Thoracic aorta (tissue), 2 donors: ENCODE results near the gene RPS27. TPM values are rescaled to one million over a fixed set of nuclear protein-coding genes. Genes with fewer than 3 reads are reported as not detected.
A peak's percentile ranks its signal among the peaks of the same experiment; 100 is the strongest.

Experiments
- ATAC-seq: fragments of 150-250 bp; one replicate; pipeline ENCODE4 v1.8.0; 2017; ENCODE audit warnings: low read depth; ENCODE audit not compliant: insufficient number of reproducible peaks, low FRiP score
- DNase-seq: peaks from one replicate; pipeline ENCODE4 v3.0.0-alpha.2; 2020; ENCODE audit warnings: low spot score
- H3K27ac ChIP-seq, 2 donors: fragments of 200-600 bp; sonication (generic); 1 replicate in 1 of 2; 2 replicates in 1 of 2; pipeline ENCODE4 v1.5.1; 2016; ENCODE audit warnings: mild to moderate bottlenecking in 2 of 2, moderate library complexity in 2 of 2
- H3K27me3 ChIP-seq: fragments of 200-600 bp; sonication (generic); replicated peaks from 2 replicates; pipeline ENCODE4 v1.6.0; 2016; ENCODE audit warnings: mild to moderate bottlenecking; ENCODE audit not compliant: insufficient read depth
- H3K36me3 ChIP-seq: fragments of 200-600 bp; sonication (generic); one replicate; pipeline ENCODE4 v1.5.1; 2016
- H3K4me1 ChIP-seq, 2 donors: fragments of 200-600 bp; sonication (generic); 1 replicate in 1 of 2; 2 replicates in 1 of 2; pipeline versions ENCODE4 v1.5.1 to v1.6.0; 2016; ENCODE audit warnings: low read depth in 2 of 2, mild to moderate bottlenecking in 1 of 2; ENCODE audit not compliant: control insufficient read depth in 1 of 2
- H3K4me3 ChIP-seq: fragments of 200-600 bp; sonication (generic); 2 replicates; pipeline ENCODE4 v1.5.1; 2016; ENCODE audit warnings: mild to moderate bottlenecking
- H3K9me3 ChIP-seq: fragments of 200-600 bp; sonication (generic); 2 replicates; pipeline ENCODE4 v1.5.1; 2016
- CTCF ChIP-seq: fragments of 200-600 bp; sonication (generic); IDR thresholded peaks from one replicate; pipeline ENCODE4 v1.5.1; 2019; ENCODE audit warnings: antibody characterized with exemption
- total RNA-seq, 2 donors: library from RNA; depleted of rRNA; stranded (reverse); fragments of >200 nt; gene quantifications; one replicate each; pipeline versions ENCODE4 v1.1.0 to v1.2.3, GENCODE V29; 2016

RPS27 gene
- total RNA-seq, 2 donors from 2014 or later, result 1,129 to 1,416 TPM

- no peak for ATAC-seq
- DNase-seq, result no peak
- Histone ChIP-seq H3K4me3 (peak overlapping the region; percentile 81), H3K27ac (peak overlapping the region; percentile 80 to 92), H3K36me3 (no peaks in the 10 kb centered on the region), H3K4me1 (peaks cover 9 to 19% of the 10 kb centered on the region in 2 donors), H3K27me3 (no peaks in the 10 kb centered on the region), H3K9me3 (no peaks in the 10 kb centered on the region)
- TF ChIP-seq CTCF, result no peak
Measured at GRCh38 chr1:153984123-153984894, 6.3 kb upstream of the RPS27 start.

- H3K4me1 ChIP-seq, result peaks cover 13 to 19% of the 10 kb centered on the region in 2 donors
- H3K27ac ChIP-seq, result peak overlapping the region; percentile 80 to 92
- no peak for ATAC-seq
- no peaks in the 10 kb centered on the region for H3K36me3 ChIP-seq
- H3K4me3 ChIP-seq, result peak overlapping the region; percentile 81
- H3K9me3 ChIP-seq, result no peaks in the 10 kb centered on the region
- no peak for DNase-seq
- no peaks in the 10 kb centered on the region for H3K27me3 ChIP-seq
- TF ChIP-seq CTCF, result no peak
Measured at GRCh38 chr1:153985341-153985912, 5.1 kb upstream of the RPS27 start.

GRCh38 chr1:153985941-153986761 is 4.4 kb upstream of the RPS27 start, which contains the start of gene RAB13:
TSS of gene RAB13 (minus strand) at chr1:153986339. CDS start at chr1:153986236, 103 bp downstream.
- no peaks in the 10 kb centered on the region for H3K36me3 ChIP-seq
- no peaks in the 10 kb centered on the region for H3K9me3 ChIP-seq
- ATAC-seq (peak; percentile 64), DNase-seq (peak; percentile 33)
- peak within 1 kb of the TSS; percentile 81 for H3K4me3 ChIP-seq
- no peak for TF ChIP-seq CTCF
- H3K27ac ChIP-seq, result peak within 1 kb of the TSS; percentile 92 to 93
- no peaks in the 10 kb centered on the region for H3K27me3 ChIP-seq
- peaks cover 13 to 19% of the 10 kb centered on the region in 2 donors for H3K4me1 ChIP-seq

- ATAC-seq, result no peak
- no peak for TF ChIP-seq CTCF
- no peak for DNase-seq
- H3K27ac ChIP-seq, result peak overlapping the region in 1 of 2 donors; percentile 92
- H3K27me3 ChIP-seq, result no peaks in the 10 kb centered on the region
- H3K4me1 ChIP-seq, result peaks cover 23 to 34% of the 10 kb centered on the region in 2 donors
- H3K9me3 ChIP-seq, result no peaks in the 10 kb centered on the region
- H3K36me3 ChIP-seq, result peaks cover 8% of the 10 kb centered on the region
- no peak overlapping the region for H3K4me3 ChIP-seq
Measured at GRCh38 chr1:153987621-153988020, 2.9 kb upstream of the RPS27 start.

GRCh38 chr1:153991151-153991630 is 629 bp downstream of the RPS27 start:
- Histone ChIP-seq H3K27ac (peak overlapping the region; percentile 94 to 98), H3K4me1 (peaks cover 16 to 28% of the 10 kb centered on the region in 2 donors), H3K4me3 (peak overlapping the region; percentile 95), H3K27me3 (no peaks in the 10 kb centered on the region), H3K36me3 (peaks cover 23% of the 10 kb centered on the region), H3K9me3 (no peaks in the 10 kb centered on the region)
- TF ChIP-seq CTCF, result no peak
- ATAC-seq (no peak), DNase-seq (no peak)
